ENCODE measurements around the gene FHAD1.

FHAD1 gene

GRCh38 chr1:15218287-15219279, 28.4 kb upstream of the FHAD1 start:
- DNase-seq = no peak

- no peak for DNase-seq
These were observed 27.6 kb upstream of the FHAD1 start for GRCh38 chr1:15219280-15220023.

- DNase-seq = no peak
These were observed 27.0 kb upstream of the FHAD1 start for GRCh38 chr1:15220024-15220392.

- no peak for DNase-seq
These were observed 26.1 kb upstream of the FHAD1 start for GRCh38 chr1:15220825-15221431.

GRCh38 chr1:15222653-15223303, 24.2 kb upstream of the FHAD1 start:
- no peak for DNase-seq

- no peak for DNase-seq
These were observed 22.7 kb upstream of the FHAD1 start for GRCh38 chr1:15224259-15224869.

GRCh38 chr1:15224974-15225373, 22.0 kb upstream of the FHAD1 start:
- DNase-seq = no peak

- no peak for DNase-seq
These were observed 21.6 kb upstream of the FHAD1 start for GRCh38 chr1:15225461-15225860.

- DNase-seq = no peak
These were observed 20.4 kb upstream of the FHAD1 start for GRCh38 chr1:15226388-15227255.

GRCh38 chr1:15229707-15230131, 17.3 kb upstream of the FHAD1 start:
- DNase-seq = no peak

GRCh38 chr1:15231714-15232201, 15.3 kb upstream of the FHAD1 start:
- peak; percentile 49 for DNase-seq

- DNase-seq = no peak
These were observed 13.3 kb upstream of the FHAD1 start for GRCh38 chr1:15233689-15234088.

GRCh38 chr1:15236321-15236721, 10.7 kb upstream of the FHAD1 start:
- DNase-seq = no peak

GRCh38 chr1:15236746-15237145, 10.3 kb upstream of the FHAD1 start:
- DNase-seq = no peak

- DNase-seq = no peak
These were observed 8.2 kb upstream of the FHAD1 start for GRCh38 chr1:15238789-15239188.

- no peak for DNase-seq
These were observed 4.3 kb upstream of the FHAD1 start for GRCh38 chr1:15242766-15243165.

GRCh38 chr1:15243275-15244043, 3.6 kb upstream of the FHAD1 start:
- peak; percentile 16 for DNase-seq

- DNase-seq = no peak
These were observed 2.2 kb upstream of the FHAD1 start for GRCh38 chr1:15244813-15245212.

- DNase-seq = no peak
These were observed 1.2 kb upstream of the FHAD1 start for GRCh38 chr1:15245593-15246360.

GRCh38 chr1:15248216-15248615, 1.2 kb downstream of the FHAD1 start:
- no peak for DNase-seq
